ENCODE measurements around the gene PTPRN2.

The PTPRN2 gene

GRCh38 chr7:157657741-157658740 lies 929.6 kb downstream of the PTPRN2 start:
- DNase-seq, result no peak

DNA sequence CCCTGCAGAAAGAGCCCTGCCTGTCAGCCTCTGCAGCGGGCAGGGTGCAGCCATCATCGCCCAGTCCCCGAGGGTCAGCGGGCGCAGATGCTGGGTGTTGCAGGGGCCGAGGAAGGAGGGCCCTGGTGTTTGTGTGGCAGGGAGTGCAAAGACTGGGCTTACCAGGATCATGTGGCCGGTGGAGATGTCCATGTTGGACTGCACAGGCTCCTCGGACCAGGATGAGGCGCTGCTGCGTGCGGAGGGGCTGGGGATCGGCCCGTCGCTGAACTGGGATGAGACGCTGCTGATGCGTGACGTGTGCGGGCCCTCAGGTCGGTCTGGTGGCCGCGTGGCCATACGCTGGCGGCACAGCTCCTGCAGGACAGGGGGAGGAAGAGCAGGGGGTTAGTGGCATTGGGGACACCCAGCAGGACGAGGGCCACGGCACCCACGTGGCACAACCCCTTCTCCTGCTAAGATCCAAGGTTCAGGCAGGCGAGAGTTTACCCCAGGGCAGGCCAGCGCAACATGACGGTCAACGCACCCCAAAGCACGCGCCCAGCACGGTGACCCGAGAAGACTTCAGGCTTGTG lies 931.3 kb downstream of the PTPRN2 start:
- no peak for DNase-seq

GRCh38 chr7:157654350-157654749 lies 933.3 kb downstream of the PTPRN2 start:
- DNase-seq, result no peak

- DNase-seq, result no peak
Measured at GRCh38 chr7:157653827-157654207, 933.8 kb downstream of the PTPRN2 start.

- no peak for DNase-seq
Measured at GRCh38 chr7:157652954-157653826, 934.4 kb downstream of the PTPRN2 start.

DNA sequence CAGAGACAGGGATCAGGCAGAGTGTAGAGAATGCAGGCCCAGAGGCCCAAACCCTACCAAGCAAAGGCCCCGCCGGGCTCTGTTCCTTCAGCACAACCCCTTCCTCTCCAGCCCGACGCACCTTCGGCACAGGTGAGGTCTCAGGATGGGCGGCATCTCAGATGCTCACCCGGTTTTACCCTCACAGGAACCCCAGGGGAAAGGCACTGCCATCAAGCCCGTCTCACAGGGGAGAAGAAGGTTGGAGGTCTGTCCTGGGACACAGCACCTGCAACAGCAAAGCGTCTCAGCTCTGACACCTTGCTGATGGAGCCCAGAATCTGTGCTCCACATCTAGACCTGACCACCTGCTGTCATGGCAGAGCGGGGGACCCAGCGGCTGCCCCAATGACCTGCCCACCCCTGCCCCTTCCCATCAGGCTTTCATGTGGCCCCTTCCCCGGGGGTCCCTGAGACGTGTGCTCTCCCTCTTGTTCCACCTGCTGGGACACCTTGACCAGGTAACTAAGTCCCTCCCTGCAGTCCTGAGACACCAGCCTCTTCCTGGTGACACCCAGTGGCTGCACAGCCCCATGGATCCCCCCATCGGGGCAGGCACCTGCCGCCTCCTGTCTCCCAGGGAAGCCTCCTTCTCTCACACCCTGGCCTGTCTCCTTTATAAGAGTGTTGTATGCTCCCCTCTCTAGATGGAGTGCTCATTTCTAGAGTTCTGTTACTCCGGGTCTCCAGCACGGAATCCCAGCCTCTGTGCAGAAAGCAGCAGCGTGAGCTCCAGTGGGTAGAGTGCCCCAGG lies 935.3 kb downstream of the PTPRN2 start:
- no peak for DNase-seq

GRCh38 chr7:157651366-157652160 lies 936.1 kb downstream of the PTPRN2 start:
- DNase-seq, result no peak

- DNase-seq, result no peak
Measured at GRCh38 chr7:157650801-157651200, 936.8 kb downstream of the PTPRN2 start.

DNA sequence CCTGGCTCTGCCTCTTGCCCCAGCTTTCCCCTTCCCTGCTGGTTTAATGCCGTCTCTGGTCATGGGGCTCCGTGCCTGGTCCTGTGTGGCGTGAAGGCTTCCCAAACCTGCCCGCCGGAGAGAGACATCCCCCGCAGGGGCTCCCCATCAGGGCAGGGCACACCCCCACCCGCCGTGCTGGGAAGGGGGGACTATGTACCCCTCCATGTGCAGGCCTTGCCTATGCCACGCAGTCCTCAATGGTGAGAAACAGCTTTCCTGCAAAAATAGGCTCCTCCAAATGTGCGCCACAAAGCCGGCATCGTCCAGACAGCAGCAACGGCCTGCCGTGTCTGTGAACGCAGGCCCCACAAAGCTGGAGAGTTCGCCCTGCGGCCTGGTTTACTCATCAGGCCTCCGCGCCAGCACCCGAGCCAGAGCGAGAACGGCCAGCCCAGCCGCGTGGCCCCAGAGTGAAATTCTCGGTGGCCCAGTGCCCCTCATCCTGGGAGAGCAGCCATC lies 937.4 kb downstream of the PTPRN2 start:
- no peak for DNase-seq

DNA sequence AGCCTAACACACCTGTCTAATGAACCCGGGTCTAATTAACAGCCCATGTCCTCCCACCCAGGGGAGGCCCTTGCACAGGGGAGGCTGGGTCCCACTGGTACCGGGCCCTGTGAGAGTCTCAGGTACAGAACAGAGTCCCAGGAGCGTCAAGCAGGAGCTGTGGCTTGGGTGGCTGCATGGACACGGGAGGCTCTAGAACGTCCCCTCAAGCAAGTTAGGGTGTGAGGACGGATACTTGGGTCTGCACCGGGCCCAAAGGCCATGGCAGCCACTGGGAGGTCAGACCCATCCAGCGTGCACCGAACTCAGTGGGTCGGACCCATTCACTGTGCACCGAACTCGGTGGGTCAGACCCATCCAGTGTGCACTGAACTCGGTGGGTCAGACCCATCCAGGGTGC lies 941.1 kb downstream of the PTPRN2 start:
- no peak for DNase-seq

GRCh38 chr7:157645539-157645938 lies 942.1 kb downstream of the PTPRN2 start:
- DNase-seq, result no peak

GRCh38 chr7:157644946-157645345 lies 942.7 kb downstream of the PTPRN2 start:
- no peak for DNase-seq

DNA sequence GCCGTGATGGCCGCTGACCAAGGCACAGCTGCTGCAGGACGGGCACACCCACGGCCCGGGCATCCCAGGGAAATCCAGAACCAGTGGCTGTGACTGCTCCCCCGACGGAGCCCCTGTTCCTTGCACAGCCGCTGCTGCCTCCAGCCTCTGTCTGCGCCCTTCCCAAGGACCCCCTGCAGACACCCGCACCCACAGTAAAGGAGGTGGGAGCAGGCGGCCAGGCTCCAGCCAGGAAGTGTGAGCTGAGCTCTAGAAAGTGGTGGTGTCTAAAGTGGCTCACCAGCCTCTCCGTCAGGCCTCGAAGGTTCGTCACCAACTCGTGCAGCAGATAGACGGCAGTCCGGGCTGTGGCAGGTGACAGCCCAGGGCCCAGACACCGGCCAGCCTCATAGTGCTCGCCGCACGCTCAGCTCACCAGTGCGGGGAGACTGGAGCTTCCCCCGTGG lies 944.1 kb downstream of the PTPRN2 start:
- DNase-seq, result no peak

DNA sequence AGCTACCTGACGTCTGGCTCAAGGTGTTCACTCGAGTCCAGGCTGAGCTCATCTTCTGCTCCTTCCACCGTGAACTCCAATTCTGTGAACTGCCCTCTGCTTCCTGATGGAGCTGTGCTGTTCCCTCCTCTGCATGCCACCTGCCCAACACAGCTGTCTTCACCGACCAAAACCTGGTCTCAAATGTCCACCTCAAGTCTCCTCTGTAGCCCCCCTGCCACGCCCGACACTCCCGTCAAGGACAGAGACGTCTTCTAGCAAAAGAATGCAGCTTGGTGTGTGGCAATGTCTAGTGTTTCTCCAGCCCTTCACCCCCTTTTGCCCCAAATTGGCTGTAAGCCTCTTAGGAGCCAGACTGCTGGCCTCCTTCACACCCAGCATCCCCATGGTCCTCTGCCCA lies 945.8 kb downstream of the PTPRN2 start:
- DNase-seq, result no peak

DNA sequence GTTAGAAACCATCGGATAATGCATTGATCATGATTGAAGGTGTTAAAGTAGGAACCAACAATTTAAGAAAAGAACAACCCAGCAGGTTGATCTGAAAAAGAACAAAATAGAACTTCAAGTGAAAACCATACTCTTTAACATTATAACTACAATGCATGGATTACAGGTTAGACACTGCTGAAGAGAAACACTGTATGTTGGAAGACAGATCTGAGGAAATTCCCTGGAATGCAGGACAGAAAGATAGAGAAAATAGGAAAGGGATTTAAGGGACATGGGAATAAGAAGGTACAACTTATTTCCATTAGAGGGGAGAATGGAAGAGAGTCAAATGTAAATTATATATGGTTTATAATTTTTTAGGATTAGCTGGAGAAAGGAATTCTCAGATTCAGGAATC lies 947.5 kb downstream of the PTPRN2 start:
- no peak for DNase-seq

- DNase-seq, result no peak
Measured at GRCh38 chr7:157638563-157638962, 949.1 kb downstream of the PTPRN2 start.

DNA sequence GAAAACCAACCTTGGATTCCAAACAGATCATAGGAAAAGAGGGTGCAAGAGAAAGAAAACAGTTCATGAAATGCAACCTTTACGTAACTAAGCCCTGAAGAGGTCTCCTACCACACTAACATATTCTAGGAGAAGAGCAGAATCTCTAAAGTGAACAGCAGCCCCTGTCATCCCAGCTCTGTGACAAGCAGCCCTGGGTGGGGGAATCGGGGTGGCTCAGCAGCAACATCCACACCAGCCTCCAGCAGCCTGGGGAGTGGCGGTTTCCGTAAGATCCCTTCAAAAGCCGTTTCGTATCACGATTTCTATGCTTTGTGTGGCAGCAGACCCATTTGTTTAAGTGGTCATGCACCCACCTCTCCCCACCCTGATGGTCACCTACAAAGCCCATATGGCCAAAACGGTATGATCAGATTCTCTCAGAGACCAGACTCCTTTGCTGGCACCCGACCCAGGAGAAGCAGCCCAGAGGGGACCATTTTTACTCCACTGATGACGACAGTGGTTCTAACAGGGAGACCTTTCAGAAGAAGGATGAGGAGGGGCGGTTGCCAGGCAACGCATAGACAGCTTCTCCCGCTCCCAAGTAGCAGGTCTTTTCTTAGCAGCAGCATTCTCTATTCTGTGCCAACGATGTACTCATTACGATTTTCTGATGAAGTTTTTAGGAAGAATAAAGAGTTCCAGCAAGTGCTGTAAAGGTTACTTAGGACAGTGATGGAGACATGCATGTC lies 950.2 kb downstream of the PTPRN2 start:
- DNase-seq, result no peak

DNA sequence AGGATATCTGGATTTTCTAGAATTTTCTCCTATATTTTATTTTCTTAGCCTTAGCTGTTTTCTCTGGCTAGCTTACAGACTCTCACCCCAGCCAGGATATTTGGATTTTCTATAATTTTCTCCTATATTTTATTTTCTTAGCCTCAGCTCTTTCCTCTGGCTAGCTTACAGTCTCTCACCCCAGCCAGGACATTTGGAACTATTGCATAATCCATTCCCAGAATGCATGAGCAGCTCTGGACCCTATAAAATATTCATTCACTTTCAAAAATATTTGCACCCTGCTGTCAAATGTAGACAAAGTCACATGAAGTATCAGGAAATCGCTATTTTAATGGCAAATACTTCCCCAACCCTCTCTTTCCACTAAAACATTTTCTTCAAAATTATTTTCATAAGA lies 952.0 kb downstream of the PTPRN2 start:
- no peak for DNase-seq

DNA sequence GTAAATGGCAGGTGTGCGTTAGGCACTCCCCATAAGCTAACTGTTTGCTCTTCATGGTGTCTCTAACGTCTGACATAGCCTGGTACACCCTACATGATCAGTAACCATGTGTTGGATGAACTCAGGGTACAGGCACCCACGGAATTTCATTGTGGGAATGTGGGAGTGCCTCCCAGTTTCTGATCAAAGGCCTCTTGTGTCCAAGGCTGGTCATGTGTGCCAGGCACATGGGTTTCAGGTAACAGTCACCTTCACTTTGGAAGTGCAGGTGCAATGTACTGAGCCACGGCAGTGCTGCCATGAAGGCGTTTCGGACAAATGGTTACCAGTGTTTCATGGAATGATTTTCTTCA lies 952.5 kb downstream of the PTPRN2 start:
- no peak for DNase-seq

GRCh38 chr7:157634401-157635147 lies 953.0 kb downstream of the PTPRN2 start:
- no peak for DNase-seq

Data from fibroblast of upper back skin (primary cell).